SHP77 (cell line): ENCODE results near the gene SNHG17.

Source experiments
- DNase-seq, 2 experiments: peaks; one replicate each; lab custom pipeline; 2025; lab: John Stamatoyannopoulos, UW

SNHG17 gene

GRCh38 chr20:38373898-38374297 lies 61.2 kb downstream of the SNHG17 start:
- no peak for DNase-seq

GRCh38 chr20:38373231-38373867 lies 61.8 kb downstream of the SNHG17 start:
- DNase-seq, result no peak

GRCh38 chr20:38372806-38373205 lies 62.3 kb downstream of the SNHG17 start:
- no peak for DNase-seq
